Measurements from ENCODE around the gene ZNF839. TPM values are rescaled to one million over a fixed set of nuclear protein-coding genes. Genes with fewer than 3 reads are reported as not detected.

ZNF839 gene
- total and polyA plus RNA-seq, 8 donors: 5.9 to 24.9 (median 7.4) TPM

- TF ChIP-seq, protein P1, sequence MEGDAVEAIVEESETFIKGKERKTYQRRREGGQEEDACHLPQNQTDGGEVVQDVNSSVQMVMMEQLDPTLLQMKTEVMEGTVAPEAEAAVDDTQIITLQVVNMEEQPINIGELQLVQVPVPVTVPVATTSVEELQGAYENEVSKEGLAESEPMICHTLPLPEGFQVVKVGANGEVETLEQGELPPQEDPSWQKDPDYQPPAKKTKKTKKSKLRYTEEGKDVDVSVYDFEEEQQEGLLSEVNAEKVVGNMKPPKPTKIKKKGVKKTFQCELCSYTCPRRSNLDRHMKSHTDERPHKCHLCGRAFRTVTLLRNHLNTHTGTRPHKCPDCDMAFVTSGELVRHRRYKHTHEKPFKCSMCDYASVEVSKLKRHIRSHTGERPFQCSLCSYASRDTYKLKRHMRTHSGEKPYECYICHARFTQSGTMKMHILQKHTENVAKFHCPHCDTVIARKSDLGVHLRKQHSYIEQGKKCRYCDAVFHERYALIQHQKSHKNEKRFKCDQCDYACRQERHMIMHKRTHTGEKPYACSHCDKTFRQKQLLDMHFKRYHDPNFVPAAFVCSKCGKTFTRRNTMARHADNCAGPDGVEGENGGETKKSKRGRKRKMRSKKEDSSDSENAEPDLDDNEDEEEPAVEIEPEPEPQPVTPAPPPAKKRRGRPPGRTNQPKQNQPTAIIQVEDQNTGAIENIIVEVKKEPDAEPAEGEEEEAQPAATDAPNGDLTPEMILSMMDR (IDR thresholded peaks at IDR 0.05): no peak
- Histone ChIP-seq H3K4me3 (peak overlapping the region; percentile 1 to 55 (median 32)), H3K9me3 (no peaks in the 10 kb centered on the region), H3K27me3 (no peaks in the 10 kb centered on the region), H3K4me1 (peaks cover 6 to 17% (median 10%) of the 10 kb centered on the region in 3 donors), H3K36me3 (no peaks in the 10 kb centered on the region), H3K27ac (peak overlapping the region; percentile 46 to 92 (median 80))
- intact Hi-C loops (cut with DNase I): no loop called here
- 45 to 51% methylated on average over 12 of the region's 12 CpGs for WGBS, 2 donors
- peak in 1 of 6 donors; percentile 29 for DNase-seq
- ATAC-seq: no peak
- FAIRE-seq: no peak
Measured at GRCh38 chr14:102317564-102318248, 1.8 kb upstream of the ZNF839 start.

- intact Hi-C loops (cut with DNase I): no loop called here
- peaks cover 6 to 17% (median 10%) of the 10 kb centered on the region in 3 donors for H3K4me1 ChIP-seq
- no peaks in the 10 kb centered on the region for H3K36me3 ChIP-seq
- DNase-seq: peak in 3 of 6 donors; percentile 35 to 45 (median 41)
- TF ChIP-seq, protein P1 (IDR thresholded peaks at IDR 0.05): no peak
- ATAC-seq: no peak
- no peaks in the 10 kb centered on the region for H3K9me3 ChIP-seq
- H3K27ac ChIP-seq: peak overlapping the region in 3 of 4 donors; percentile 73 to 90 (median 79)
- 52 to 54% methylated on average over 15 of the region's 15 CpGs for WGBS, 2 donors
- FAIRE-seq: no peak
- H3K27me3 ChIP-seq: no peaks in the 10 kb centered on the region
- H3K4me3 ChIP-seq: peak overlapping the region in 3 of 4 donors; percentile 59 to 82 (median 76)
Measured at GRCh38 chr14:102318781-102319276, 717 bp upstream of the ZNF839 start.

DNA sequence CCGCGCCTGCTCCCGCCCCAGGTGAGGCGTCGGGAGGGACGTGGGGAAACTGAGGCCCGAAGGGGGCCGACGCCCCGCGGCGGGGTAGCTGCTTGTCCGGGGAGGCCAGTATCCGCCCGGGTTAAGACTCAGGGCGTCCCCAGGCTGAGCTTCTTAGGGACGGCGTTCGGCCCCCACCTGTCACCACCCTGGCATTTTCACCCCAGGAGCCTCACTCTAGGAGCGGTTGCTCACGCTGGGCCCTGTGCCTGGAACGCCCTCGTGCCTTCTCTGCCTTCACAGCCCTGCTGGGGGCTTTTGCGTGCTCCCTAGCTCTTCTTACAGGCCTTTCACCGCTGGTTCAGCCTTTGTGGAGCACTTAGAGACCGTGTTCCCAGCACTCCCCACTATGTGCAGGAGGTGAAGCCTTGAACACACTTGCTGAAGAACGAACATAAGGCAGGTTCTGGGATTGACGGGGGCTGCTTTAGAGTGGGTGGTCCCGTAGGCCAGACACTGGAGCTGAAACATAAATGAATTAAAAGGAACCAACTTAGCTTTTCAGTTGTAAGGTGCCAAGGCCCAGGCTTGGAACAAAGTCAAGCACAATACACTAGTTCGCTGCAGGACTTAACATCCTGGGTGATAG lies 601 bp downstream of the ZNF839 start:
- Histone ChIP-seq H3K36me3 (no peaks in the 10 kb centered on the region), H3K4me1 (peaks cover 6 to 17% (median 10%) of the 10 kb centered on the region in 3 donors), H3K4me3 (peak overlapping the region; percentile 57 to 82 (median 68)), H3K27me3 (no peaks in the 10 kb centered on the region), H3K27ac (peak overlapping the region; percentile 73 to 90 (median 84)), H3K9me3 (no peaks in the 10 kb centered on the region)
- WGBS, 2 donors: 3 to 4% methylated on average over 23 to 30 of the region's 30 CpGs
- intact Hi-C loops (cut with DNase I): no loop called here
- FAIRE-seq: no peak
- peak in 3 of 4 donors; percentile 5 to 9 (median 6) for ATAC-seq
- peak; percentile 46 to 81 (median 60) for DNase-seq
- TF ChIP-seq, protein P1 (IDR thresholded peaks at IDR 0.05): no peak

DNA sequence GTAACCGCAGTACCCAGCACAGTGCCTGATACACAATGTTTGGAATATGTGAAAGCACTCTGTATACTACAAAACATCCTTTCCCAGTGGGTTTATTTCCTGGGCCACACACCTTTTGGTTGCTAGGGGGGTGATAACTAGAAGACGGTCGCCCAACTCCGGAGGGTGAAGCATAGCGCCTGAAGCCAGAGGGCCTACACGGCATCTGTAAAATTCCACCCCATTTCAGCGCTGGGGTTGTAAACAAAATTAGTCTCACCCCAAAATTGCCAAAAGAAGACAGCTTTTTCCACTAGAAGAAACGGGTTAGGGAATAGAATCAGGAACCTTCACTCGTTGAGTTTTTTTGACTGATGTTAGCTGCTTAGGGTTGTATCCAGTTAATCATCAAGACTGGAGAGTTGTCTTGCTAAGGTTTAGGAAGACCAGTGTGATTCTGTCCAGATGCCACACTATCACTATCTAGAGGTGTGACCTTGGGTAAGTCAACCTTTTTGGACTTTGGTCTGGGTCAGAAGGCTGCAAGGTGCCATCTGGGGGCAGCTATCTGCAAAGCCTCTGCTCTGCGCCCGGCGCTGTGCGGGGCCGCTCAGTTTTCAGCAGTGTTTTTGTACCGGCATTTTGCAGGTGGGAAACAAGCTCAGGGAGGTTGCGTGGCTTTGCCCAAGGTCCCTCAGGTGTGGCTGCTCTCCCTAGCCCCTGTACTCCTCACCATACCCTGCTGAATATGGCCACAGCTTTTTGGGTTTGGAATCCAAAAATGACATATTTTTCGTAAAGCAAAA lies 1.3 kb downstream of the ZNF839 start:
- ATAC-seq (no peak), FAIRE-seq (no peak), DNase-seq (peak in 1 of 6 donors; percentile 53)
- Histone ChIP-seq H3K4me1 (peaks cover 6 to 17% (median 10%) of the 10 kb centered on the region in 3 donors), H3K4me3 (peak overlapping the region in 3 of 4 donors; percentile 59 to 82 (median 76)), H3K36me3 (peaks cover 0 to 2% (median 0%) of the 10 kb centered on the region in 3 donors), H3K9me3 (no peaks in the 10 kb centered on the region), H3K27ac (peak overlapping the region in 2 of 4 donors; percentile 88 to 90), H3K27me3 (no peaks in the 10 kb centered on the region)
- TF ChIP-seq, protein P1 (IDR thresholded peaks at IDR 0.05): no peak
- intact Hi-C loops (cut with DNase I): no loop called here
- WGBS, 2 donors: 51 to 57% methylated on average over 17 of the region's 17 CpGs

Data from pancreas (tissue), 10 donors.